HG03064 (cell line): Measurements from ENCODE around the gene NEAT1.

Source experiments
- ATAC-seq: cut with Tn5 transposase; IDR thresholded peaks from one replicate; pipeline ENCODE4 v1.9.1; 2021; ENCODE audit warnings: low read depth; ENCODE audit not compliant: unreplicated experiment

Gene NEAT1

DNA sequence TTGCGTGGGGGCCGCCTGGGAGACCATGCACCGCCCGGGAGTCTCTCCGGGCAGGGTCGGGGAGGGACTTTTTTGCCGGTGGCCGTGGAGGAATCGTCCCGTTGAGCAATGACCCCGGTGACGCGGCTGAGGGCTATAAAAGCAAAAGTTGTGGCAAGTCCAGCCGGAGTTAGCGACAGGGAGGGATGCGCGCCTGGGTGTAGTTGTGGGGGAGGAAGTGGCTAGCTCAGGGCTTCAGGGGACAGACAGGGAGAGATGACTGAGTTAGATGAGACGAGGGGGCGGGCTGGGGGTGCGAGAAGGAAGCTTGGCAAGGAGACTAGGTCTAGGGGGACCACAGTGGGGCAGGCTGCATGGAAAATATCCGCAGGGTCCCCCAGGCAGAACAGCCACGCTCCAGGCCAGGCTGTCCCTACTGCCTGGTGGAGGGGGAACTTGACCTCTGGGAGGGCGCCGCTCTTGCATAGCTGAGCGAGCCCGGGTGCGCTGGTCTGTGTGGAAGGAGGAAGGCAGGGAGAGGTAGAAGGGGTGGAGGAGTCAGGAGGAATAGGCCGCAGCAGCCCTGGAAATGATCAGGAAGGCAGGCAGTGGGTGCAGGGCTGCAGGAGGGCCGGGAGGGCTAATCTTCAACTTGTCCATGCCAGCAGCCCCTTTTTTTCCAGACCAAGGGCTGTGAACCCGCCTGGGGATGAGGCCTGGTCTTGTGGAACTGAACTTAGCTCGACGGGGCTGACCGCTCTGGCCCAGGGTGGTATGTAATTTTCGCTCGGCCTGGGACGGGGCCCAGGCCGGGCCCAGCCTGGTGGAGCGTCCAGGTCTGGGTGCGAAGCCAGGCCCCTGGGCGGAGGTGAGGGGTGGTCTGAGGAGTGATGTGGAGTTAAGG is at the start of gene NEAT1:
Gene NEAT1 (plus strand): TSS at position 166 of the 883 bp plus-strand sequence.
- no peak for ATAC-seq

GRCh38 chr11:65373839-65374580 is 48.6 kb upstream of the NEAT1 start:
- ATAC-seq: no peak

DNA sequence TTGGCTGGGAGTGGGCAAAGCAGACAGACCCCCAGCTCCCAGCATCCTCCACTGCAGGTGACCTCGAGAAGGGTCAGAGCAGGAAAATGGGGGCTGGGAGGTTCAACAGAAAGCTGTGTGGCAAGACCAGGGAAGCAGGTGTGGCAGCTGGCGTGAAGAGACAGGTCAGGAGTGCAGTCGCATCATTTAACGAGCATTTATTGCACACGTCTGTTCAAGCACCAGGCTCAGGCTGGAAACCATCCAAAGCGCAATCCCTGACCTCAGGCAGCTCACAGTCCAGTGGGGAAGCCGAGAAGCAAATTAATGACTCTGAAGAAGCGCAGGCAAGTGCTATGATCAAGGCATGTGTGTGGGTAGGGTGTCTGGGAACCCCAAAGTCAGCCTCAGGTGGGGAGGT is 47.6 kb upstream of the NEAT1 start:
- ATAC-seq: no peak

- no peak for ATAC-seq
Observed at GRCh38 chr11:65376138-65376713, 46.4 kb upstream of the NEAT1 start.

DNA sequence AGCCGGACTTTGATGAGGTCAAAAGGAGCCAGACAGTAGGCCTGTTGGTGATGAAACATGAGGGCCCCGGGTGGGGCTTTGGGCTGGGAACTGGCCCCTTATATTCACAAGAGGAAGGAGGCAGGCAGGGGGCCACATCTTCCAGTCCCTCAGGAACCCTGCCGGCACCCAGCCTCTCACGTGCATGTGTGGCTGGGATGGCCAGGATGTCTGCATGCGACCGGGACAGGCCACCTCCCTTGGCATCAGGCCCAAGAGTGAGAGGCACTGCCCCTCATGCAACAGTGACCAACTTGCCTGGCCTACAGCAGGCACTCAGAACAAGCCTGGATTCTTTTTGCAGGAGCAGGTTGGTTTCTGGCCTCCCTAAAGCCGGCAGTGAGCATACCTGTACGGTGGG is 45.6 kb upstream of the NEAT1 start:
- ATAC-seq: no peak

- no peak for ATAC-seq
Observed at GRCh38 chr11:65377777-65378176, 44.8 kb upstream of the NEAT1 start.

DNA sequence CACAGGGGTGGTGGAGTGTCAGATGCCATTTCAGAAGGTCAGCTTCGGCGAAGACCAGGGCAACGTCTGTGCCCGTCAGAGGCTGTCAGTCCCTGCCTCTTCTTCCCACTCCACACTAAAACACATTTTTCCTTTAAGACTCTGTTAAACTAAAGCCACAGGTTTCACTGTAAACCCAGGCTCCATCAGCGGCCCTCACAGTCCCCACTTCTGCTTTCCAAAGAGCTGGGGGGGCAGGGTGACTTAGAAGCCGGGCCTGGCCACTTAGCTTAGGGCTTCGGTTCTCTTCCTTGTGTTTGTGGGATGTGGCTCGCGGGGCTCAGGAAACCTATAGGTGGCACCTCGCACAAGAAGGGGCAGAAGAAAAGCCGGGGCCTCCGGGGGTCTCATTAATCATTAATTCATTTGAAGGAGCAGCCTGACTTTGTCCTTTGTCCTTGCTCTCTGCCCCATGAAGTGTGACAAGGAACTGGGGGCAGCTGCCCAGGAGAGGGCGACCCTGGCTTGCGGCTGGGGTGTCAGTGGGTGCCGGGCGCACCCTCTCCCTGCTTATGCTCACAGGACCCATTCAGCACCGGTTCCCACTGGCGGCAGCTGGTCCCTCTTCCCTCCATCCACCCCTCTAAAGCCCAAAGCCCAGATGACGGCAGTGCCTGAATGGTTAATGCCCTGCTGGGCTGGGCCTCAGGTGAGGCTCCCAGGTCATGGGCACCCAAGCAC is 44.2 kb upstream of the NEAT1 start:
- no peak for ATAC-seq

DNA sequence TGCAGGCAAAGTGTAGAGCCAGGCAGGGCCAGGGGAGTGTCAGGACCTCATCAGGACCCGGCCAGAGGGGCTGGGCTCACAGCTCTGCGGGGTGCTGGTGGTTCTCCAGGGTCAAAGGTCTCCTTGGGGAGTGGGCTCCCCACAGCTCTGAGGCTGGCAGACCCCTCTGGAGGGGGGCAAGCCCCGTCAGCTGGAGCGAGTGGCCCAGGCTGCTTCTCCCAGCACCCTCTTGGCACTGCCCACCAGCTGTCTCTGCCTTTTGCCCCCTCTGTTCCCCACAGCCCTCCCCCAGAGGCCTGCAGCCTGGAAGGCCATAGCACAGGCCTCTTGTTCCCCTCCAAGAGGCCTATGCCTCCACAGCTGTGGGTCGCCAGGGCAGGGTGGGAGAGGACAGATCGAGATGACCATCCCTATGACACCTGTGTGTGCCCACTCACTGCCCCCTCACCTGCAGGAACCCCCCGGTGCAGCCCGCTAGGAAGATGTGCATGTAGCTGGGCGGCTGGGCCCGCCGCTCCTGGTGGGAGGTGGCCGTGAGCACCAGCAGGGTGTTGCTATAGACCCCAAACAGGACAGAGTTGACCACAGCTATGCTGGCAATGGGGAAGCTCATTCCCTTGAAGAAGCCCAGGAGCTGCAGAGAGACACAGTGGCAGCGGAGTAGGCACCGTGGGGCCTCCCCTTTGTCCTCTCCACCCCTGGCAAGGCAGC is 43.5 kb upstream of the NEAT1 start:
- ATAC-seq: no peak

GRCh38 chr11:65379698-65380459 is 42.7 kb upstream of the NEAT1 start:
- no peak for ATAC-seq

GRCh38 chr11:65380460-65381119 is 42.0 kb upstream of the NEAT1 start:
- no peak for ATAC-seq

DNA sequence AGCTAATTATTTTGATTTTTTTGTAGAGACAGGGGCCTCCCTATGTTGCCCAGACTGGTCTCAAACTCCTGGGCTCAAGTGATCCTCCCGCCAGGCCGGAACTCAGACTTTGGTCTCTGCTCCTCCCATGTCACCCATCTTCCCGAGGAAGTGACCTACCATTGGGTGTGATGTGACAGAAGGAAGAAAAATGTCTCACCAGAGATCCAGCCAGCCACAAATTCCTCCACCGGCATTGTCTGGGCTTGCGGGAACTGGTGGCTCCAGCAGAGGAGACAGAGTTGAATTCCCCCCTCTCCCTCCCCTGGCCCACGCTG is 40.9 kb upstream of the NEAT1 start:
- ATAC-seq: peak; percentile 4

GRCh38 chr11:65382033-65382803 is 40.4 kb upstream of the NEAT1 start, which contains the start of gene SLC25A45:
TSS of gene SLC25A45 (minus strand) at chr11:65382646. CDS start at chr11:65381951, 695 bp downstream.
- ATAC-seq: peak; percentile 47

GRCh38 chr11:65382804-65383368 is 39.7 kb upstream of the NEAT1 start:
- no peak for ATAC-seq

DNA sequence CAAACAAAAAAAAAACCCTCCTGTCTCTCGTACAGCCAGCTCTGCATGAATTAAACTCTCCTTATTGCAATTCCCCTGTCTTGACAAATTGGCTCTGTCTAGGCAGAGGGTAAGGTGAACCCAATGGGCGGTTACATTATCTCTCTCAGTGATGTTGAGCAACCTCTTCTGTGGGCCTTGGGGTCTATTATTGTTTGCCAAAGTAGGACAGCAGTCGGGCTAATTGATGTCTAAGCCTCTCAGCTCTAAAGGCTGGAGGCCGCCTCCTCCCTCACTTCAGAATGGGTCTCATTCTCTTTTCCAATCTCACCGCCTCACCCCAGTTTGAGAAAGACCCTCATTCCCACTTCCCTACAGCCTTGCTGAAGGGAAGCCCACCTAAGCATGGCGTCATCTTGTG is 38.8 kb upstream of the NEAT1 start:
- no peak for ATAC-seq

DNA sequence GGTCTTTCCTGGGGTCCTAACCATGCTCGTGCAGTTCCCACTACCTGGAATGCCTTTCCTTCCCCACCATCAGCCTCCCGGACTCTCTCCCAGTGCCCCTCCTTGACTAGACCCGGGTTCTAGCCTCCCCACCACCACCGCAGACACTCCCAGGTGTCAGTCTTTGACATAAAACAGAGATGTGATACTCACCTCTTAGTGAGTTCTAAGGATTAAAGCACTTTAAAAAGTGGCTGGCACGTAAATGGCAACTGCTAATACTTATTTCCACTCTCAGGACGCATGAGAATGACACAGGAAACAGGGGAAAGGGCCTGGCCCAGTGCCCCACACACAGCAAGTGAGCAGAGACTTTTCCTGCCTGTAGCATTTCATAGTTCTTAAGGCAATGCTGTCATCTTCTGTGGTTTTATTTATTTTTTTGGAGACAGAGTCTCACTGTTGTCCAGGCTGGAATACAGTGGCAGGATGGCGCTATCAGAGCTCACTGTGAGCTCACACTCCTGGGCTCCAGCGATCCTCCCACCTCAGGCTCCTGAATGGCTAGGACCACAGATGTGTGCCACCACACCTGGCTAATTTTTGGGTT is 38.2 kb upstream of the NEAT1 start:
- ATAC-seq: no peak

GRCh38 chr11:65386307-65387140 is 36.1 kb upstream of the NEAT1 start, which contains the start of gene FRMD8:
TSS of gene FRMD8 (plus strand) at chr11:65386637. CDS start at chr11:65387037, 400 bp downstream.
- ATAC-seq: no peak

DNA sequence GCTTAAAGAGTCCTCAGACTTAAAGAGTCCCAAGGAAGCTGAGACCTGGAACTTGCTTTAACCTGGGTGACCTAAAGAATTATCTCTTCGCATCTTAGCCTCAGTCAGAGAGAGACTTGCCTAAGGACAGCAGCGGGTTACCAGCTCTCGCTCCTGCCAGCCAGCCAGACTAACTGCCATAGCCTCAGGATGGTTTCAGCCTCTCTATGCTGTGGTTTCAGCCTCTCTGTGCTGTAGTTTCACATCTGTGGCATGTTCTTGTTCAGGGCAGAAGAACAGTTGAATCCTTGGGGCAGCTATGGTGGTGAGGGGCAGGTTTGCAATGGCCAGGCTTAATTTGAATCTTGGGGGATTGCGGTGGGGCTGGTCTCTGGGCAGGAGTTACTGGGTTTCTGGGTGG is 33.9 kb upstream of the NEAT1 start:
- ATAC-seq: no peak
